SK-N-SH (cell line): ENCODE data around the gene ALPK3. TPM values are rescaled to one million over a fixed set of nuclear protein-coding genes. Genes with fewer than 3 reads are reported as not detected.
A peak's percentile ranks its signal among the peaks of the same experiment; 100 is the strongest.

Source experiments
- CTCF ChIA-PET: fragments of 300-600, 350-600 bp; formaldehyde crosslinking; extraction: SDS; loops from one replicate; lab custom pipeline; 2021; lab: Yijun Ruan, JAX
- POLR2A ChIA-PET: fragments of 350-600 bp; sonication (Branson Sonifier 250); formaldehyde crosslinking; extraction: SDS; loops from one replicate; lab custom pipeline; 2020; ENCODE audit warnings: antibody characterized with exemption, inconsistent platforms; lab: Yijun Ruan, JAX
- DNase-seq: peaks from one replicate; pipeline ENCODE4 v3.0.0; 2012
- H2AFZ ChIP-seq: fragments of 200-600 bp; sonication (generic); 2 replicates; pipeline ENCODE4 v1.8.1; 2016; ENCODE audit warnings: antibody characterized with exemption, mild to moderate bottlenecking, low read depth
- H3F3A ChIP-seq: fragments of 200-600 bp; sonication (generic); replicated peaks from 2 replicates; pipeline ENCODE3; 2016; ENCODE audit warnings: antibody characterized with exemption, mild to moderate bottlenecking; ENCODE audit not compliant: insufficient read depth
- H3K27ac ChIP-seq, 2 experiments: fragments of 200-500 bp in 1 of 2; fragments of 200-600 bp in 1 of 2; sonication (Bioruptor generic) in 1 of 2; sonication (generic), shearing (Covaris generic) in 1 of 2; 2 replicates each; pipeline versions ENCODE4 v1.5.1 to v1.6.1; 2014 to 2016; ENCODE audit warnings: low read depth in 2 of 2, inconsistent platforms in 1 of 2, low read length in 1 of 2, mild to moderate bottlenecking in 1 of 2, mixed read lengths in 1 of 2
- H3K27me3 ChIP-seq: fragments of 200-600 bp; sonication (generic), shearing (Covaris generic); 2 replicates; pipeline ENCODE4 v1.6.1; 2016; ENCODE audit warnings: mixed run types; ENCODE audit not compliant: insufficient read depth
- H3K36me3 ChIP-seq, 2 experiments: fragments of 200-500 bp in 1 of 2; fragments of 200-600 bp in 1 of 2; sonication (Bioruptor generic) in 1 of 2; sonication (generic) in 1 of 2; replicated peaks in 1 of 2; 2 replicates each; pipeline versions ENCODE3 to v1.5.1; 2014 to 2016; ENCODE audit warnings: low read length in 1 of 2, mild to moderate bottlenecking in 1 of 2; ENCODE audit not compliant: insufficient read depth in 2 of 2, control insufficient read depth in 1 of 2
- H3K4me1 ChIP-seq, 2 experiments: fragments of 200-500 bp in 1 of 2; fragments of 200-600 bp in 1 of 2; sonication (Bioruptor generic) in 1 of 2; sonication (generic), shearing (Covaris generic) in 1 of 2; 2 replicates each; pipeline versions ENCODE4 v1.5.1 to v1.6.1; 2014 to 2016; ENCODE audit warnings: low read depth in 1 of 2, low read length in 1 of 2, mixed run types in 1 of 2; ENCODE audit not compliant: insufficient read depth in 2 of 2, control insufficient read depth in 1 of 2
- H3K4me2 ChIP-seq: fragments of 200-600 bp; sonication (generic), shearing (Covaris generic); 2 replicates; pipeline ENCODE4 v1.6.1; 2017; ENCODE audit warnings: mixed run types
- H3K4me3 ChIP-seq, 2 experiments: fragments of 200-500 bp in 1 of 2; fragments of 200-600 bp in 1 of 2; sonication (Bioruptor generic) in 1 of 2; sonication (generic), shearing (Covaris generic) in 1 of 2; 2 replicates each; pipeline versions ENCODE4 v1.5.1 to v1.8.1; 2014 to 2016; ENCODE audit warnings: low read depth in 2 of 2, inconsistent platforms in 1 of 2, low read length in 1 of 2, mild to moderate bottlenecking in 1 of 2, mixed read lengths in 1 of 2, moderate library complexity in 1 of 2
- H3K79me2 ChIP-seq: fragments of 200-600 bp; sonication (generic); 2 replicates; pipeline ENCODE4 v1.8.1; 2017; ENCODE audit warnings: mild to moderate bottlenecking; ENCODE audit not compliant: insufficient read depth
- H3K9ac ChIP-seq: fragments of 200-600 bp; sonication (generic); 2 replicates; pipeline ENCODE4 v1.6.1; 2017; ENCODE audit warnings: mixed run types
- H3K9me2 ChIP-seq: fragments of 200-600 bp; sonication (generic); 2 replicates; pipeline ENCODE4 v1.6.1; 2017; ENCODE audit warnings: mixed run types
- H3K9me3 ChIP-seq: fragments of 200-600 bp; sonication (generic); 2 replicates; pipeline ENCODE4 v1.6.1; 2017; ENCODE audit warnings: mixed run types, mild to moderate bottlenecking, moderate library complexity
- H4K20me1 ChIP-seq: fragments of 200-600 bp; sonication (generic); 2 replicates; pipeline ENCODE4 v1.6.1; 2017; ENCODE audit warnings: mild to moderate bottlenecking, mixed run types; ENCODE audit not compliant: insufficient read depth
- ELF1 ChIP-seq: IDR thresholded peaks from 2 replicates; pipeline ENCODE4 v1.4.0; 2012
- EP300 ChIP-seq, 2 experiments: IDR thresholded peaks; 2 replicates each; pipeline versions ENCODE4 v1.4.0 to v1.6.1; 2012; ENCODE audit warnings: borderline replicate concordance in 1 of 2, low read depth in 1 of 2, low read length in 1 of 2
- FOSL2 ChIP-seq: IDR thresholded peaks from 2 replicates; pipeline ENCODE4 v1.4.0; 2012; ENCODE audit warnings: low read depth, mild to moderate bottlenecking, moderate library complexity, borderline replicate concordance
- FOXM1 ChIP-seq: IDR thresholded peaks from 2 replicates; pipeline ENCODE4 v1.4.0; 2012; ENCODE audit warnings: low read depth, mild to moderate bottlenecking
- MEF2A ChIP-seq: IDR thresholded peaks from 2 replicates; pipeline ENCODE4 v1.4.0; 2012; ENCODE audit warnings: low read depth, borderline replicate concordance
- MXI1 ChIP-seq: IDR thresholded peaks from 2 replicates; pipeline ENCODE4 v1.6.1; 2012; ENCODE audit warnings: mild to moderate bottlenecking, low read depth, low read length, improper control_type of control experiment
- NFIC ChIP-seq: IDR thresholded peaks from 2 replicates; pipeline ENCODE4 v1.4.0; 2012; ENCODE audit warnings: borderline replicate concordance
- POLR2AphosphoS5 ChIP-seq: IDR thresholded peaks from 2 replicates; pipeline ENCODE4 v1.6.1; 2012; ENCODE audit warnings: low read depth, low read length
- RCOR1 ChIP-seq: fragments of 150-350 bp; IDR thresholded peaks from 2 replicates; pipeline ENCODE4 v1.6.1; 2017; ENCODE audit warnings: antibody characterized with exemption, low read length
- RFX5 ChIP-seq: IDR thresholded peaks from 2 replicates; pipeline ENCODE4 v1.6.1; 2012; ENCODE audit warnings: mild to moderate bottlenecking, improper control_type of control experiment, low read length
- SIN3A ChIP-seq: IDR thresholded peaks from 2 replicates; pipeline ENCODE4 v1.6.1; 2012; ENCODE audit warnings: low read depth, mild to moderate bottlenecking, low read length, moderate library complexity, borderline replicate concordance
- SMC3 ChIP-seq: IDR thresholded peaks from 2 replicates; pipeline ENCODE4 v1.6.1; 2012; ENCODE audit warnings: low read depth, low read length, improper control_type of control experiment
- TCF12 ChIP-seq: IDR thresholded peaks from 2 replicates; pipeline ENCODE4 v1.4.0; 2012
- YY1 ChIP-seq: IDR thresholded peaks from 2 replicates; pipeline ENCODE4 v1.4.0; 2012; ENCODE audit warnings: low read depth, mild to moderate bottlenecking
- WGBS: methylation state at CpG from one replicate; pipeline ENCODE4 v1.1.6; 2017; ENCODE audit warnings: low lambda C conversion rate; 5-methylcytosine and 5-hydroxymethylcytosine counted together
- polyA plus RNA-seq, 3 experiments: library from polyadenylated mRNA; depleted of rRNA; stranded (reverse); fragments of >200 nt; gene quantifications; 2 replicates each; pipeline ENCODE4 v1.2.3, GENCODE V29; 2012
- TF ChIP-seq, protein P1 (sequence below): fragments of 150-350 bp; IDR thresholded peaks from 2 replicates; pipeline ENCODE4 v1.6.1; 2016; ENCODE audit warnings: mild to moderate bottlenecking, low read depth, low read length
- TF ChIP-seq, protein P2 (sequence below): IDR thresholded peaks from 2 replicates; pipeline ENCODE4 v1.4.0; 2012; ENCODE audit warnings: low read depth, borderline replicate concordance
- TF ChIP-seq, protein P3 (sequence below): IDR thresholded peaks from 2 replicates; pipeline ENCODE4; 2012
- TF ChIP-seq, protein P4 (sequence below): fragments of 150-350 bp; IDR thresholded peaks from 2 replicates; pipeline ENCODE4 v1.6.1; 2017; ENCODE audit warnings: antibody characterized with exemption, low read length, low read depth, borderline replicate concordance
- TF ChIP-seq, protein P5 (sequence below): IDR thresholded peaks from 2 replicates; pipeline ENCODE4 v1.4.0; 2012; ENCODE audit warnings: low read depth
- TF ChIP-seq, protein P6 (sequence below): fragments of 200-600 bp; sonication (generic); IDR thresholded peaks from 2 replicates; pipeline ENCODE4 v1.6.1; 2017; ENCODE audit warnings: antibody characterized with exemption, mild to moderate bottlenecking, moderate library complexity

ALPK3 gene
- polyA plus RNA-seq, 1 of the 3 experiments (the other 2 are of a cell fraction) = 0.16 TPM

DNA sequence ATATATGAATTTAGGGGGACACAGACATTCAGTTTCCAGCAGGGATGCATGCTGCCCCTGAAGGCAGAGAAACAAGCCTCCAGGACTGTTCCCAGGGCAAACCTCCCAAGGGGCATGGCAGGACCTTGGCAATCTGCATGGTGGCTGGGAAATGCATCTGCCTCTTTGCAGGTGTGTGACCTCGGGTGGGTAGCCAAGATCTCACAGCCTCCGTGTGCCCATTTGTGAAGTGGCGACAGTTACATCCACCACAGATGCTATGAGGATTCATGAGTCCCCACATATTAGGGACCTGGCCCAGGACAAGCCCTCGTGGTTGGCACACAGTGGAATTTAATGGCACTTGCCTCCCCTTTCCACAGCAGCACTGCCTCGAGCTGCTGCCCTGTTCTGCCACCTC lies 97.2 kb downstream of the ALPK3 start:
- H3F3A ChIP-seq = peaks cover 22% of the 10 kb centered on the region
- no peaks in the 10 kb centered on the region for H3K9me2 ChIP-seq
- no peaks in the 10 kb centered on the region for H3K79me2 ChIP-seq
- DNase-seq = no peak
- CTCF ChIA-PET = interaction anchor here (0.5 to 2.7 kb wide), 3 partner anchors 14 to 344 kb away, joined by 3 to 17 read pairs (median 4); no protein-coding TSS in a partner anchor
- H3K9ac ChIP-seq = peak overlapping the region; percentile 57; the same call in 1 of the 2 replicates
- H3K27me3 ChIP-seq = no peaks in the 10 kb centered on the region
- peak overlapping the region; percentile 79 for H2AFZ ChIP-seq
- no peaks in the 10 kb centered on the region for H3K36me3 ChIP-seq
- no peak overlapping the region for H3K4me3 ChIP-seq
- peak overlapping the region; percentile 71 to 89 for H3K27ac ChIP-seq
- H3K4me2 ChIP-seq = peak overlapping the region; percentile 35; the same call in 1 of the 2 replicates
- POLR2A ChIA-PET = interaction anchor here (0.7 to 1.7 kb wide), 5 partner anchors 12 to 344 kb away, joined by 3 to 11 read pairs (median 3); partner anchors contain the start of gene SEC11A
- no peaks in the 10 kb centered on the region for H3K9me3 ChIP-seq
- no peak for TF ChIP-seq SMC3
- peaks cover 38 to 46% of the 10 kb centered on the region in 2 experiments; a peak in 3 of 4 replicates for H3K4me1 ChIP-seq
- WGBS = no CpG with 5 or more reads among the region's 5 CpGs
- no peaks in the 10 kb centered on the region for H4K20me1 ChIP-seq

DNA sequence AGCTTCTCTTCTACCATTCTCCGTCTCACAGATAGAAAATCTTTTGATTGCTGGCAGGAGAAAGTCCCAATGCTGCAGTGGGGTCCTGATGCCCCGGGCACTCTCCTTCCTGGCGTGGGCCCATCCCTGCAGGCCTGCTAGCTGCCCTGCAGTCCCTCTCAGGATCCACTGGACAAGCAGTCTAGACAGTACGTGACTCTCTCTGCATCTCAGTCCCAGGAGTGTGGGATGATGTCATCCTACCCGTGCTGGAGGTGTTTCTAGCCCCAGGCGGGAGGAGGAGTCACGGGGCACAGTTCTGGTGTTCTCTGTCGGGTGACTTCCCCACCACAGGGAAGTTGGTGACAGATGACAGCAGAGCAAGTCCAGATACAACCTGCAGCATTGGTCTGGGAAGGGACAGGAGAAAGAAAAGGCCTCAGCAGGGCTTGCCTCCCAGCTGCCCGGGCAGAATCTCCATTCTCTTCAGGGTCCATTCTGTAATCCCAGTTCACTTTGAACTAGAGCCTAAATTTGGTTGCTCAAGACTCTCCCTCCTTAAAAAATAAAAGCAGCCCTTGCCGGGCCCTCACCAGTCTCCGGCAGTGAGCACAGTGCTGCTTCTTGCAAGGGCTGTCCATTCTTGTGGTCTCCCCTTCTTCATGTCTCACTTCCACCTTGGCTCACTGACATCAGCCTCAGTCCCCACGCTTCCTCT lies 97.9 kb downstream of the ALPK3 start:
- peaks cover 22% of the 10 kb centered on the region for H3F3A ChIP-seq
- peak; percentile 90 for DNase-seq
- TF ChIP-seq NFIC = no peak
- no peak for TF ChIP-seq FOSL2
- no peak; the same call in 1 of the 2 replicates for TF ChIP-seq POLR2AphosphoS5
- TF ChIP-seq SIN3A = no peak
- TF ChIP-seq FOXM1 = no peak
- no peak for TF ChIP-seq MEF2A
- TF ChIP-seq, protein P1, sequence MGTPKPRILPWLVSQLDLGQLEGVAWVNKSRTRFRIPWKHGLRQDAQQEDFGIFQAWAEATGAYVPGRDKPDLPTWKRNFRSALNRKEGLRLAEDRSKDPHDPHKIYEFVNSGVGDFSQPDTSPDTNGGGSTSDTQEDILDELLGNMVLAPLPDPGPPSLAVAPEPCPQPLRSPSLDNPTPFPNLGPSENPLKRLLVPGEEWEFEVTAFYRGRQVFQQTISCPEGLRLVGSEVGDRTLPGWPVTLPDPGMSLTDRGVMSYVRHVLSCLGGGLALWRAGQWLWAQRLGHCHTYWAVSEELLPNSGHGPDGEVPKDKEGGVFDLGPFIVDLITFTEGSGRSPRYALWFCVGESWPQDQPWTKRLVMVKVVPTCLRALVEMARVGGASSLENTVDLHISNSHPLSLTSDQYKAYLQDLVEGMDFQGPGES = no peak
- TF ChIP-seq RFX5 = peak; percentile 96
- TF ChIP-seq, protein P2, sequence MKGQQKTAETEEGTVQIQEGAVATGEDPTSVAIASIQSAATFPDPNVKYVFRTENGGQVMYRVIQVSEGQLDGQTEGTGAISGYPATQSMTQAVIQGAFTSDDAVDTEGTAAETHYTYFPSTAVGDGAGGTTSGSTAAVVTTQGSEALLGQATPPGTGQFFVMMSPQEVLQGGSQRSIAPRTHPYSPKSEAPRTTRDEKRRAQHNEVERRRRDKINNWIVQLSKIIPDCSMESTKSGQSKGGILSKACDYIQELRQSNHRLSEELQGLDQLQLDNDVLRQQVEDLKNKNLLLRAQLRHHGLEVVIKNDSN = no peak
- TF ChIP-seq, protein P3, sequence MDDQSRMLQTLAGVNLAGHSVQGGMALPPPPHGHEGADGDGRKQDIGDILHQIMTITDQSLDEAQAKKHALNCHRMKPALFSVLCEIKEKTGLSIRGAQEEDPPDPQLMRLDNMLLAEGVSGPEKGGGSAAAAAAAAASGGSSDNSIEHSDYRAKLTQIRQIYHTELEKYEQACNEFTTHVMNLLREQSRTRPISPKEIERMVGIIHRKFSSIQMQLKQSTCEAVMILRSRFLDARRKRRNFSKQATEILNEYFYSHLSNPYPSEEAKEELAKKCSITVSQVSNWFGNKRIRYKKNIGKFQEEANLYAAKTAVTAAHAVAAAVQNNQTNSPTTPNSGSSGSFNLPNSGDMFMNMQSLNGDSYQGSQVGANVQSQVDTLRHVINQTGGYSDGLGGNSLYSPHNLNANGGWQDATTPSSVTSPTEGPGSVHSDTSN = no peak
- TF ChIP-seq, protein P4, sequence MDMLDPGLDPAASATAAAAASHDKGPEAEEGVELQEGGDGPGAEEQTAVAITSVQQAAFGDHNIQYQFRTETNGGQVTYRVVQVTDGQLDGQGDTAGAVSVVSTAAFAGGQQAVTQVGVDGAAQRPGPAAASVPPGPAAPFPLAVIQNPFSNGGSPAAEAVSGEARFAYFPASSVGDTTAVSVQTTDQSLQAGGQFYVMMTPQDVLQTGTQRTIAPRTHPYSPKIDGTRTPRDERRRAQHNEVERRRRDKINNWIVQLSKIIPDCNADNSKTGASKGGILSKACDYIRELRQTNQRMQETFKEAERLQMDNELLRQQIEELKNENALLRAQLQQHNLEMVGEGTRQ = no peak; the same call in 1 of the 2 replicates
- peak; percentile 80 for TF ChIP-seq MXI1
- peak in 1 of 2 experiments; percentile 76; a peak in 2 of 4 replicates for TF ChIP-seq EP300 (IDR thresholded peaks at IDR 0.05; ENCODE audit: borderline replicate concordance in 1 of 2, low read depth in 1 of 2, low read length in 1 of 2)
- TF ChIP-seq, protein P5, sequence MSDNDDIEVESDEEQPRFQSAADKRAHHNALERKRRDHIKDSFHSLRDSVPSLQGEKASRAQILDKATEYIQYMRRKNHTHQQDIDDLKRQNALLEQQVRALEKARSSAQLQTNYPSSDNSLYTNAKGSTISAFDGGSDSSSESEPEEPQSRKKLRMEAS = 0 out of 2 replicates have a peak, but pooled peaks have one; percentile 60
- no peak for TF ChIP-seq ELF1
- peak; percentile 58; the same call in 1 of the 2 replicates for TF ChIP-seq RCOR1
- TF ChIP-seq TCF12 = no peak
- TF ChIP-seq YY1 = no peak
- TF ChIP-seq, protein P6, sequence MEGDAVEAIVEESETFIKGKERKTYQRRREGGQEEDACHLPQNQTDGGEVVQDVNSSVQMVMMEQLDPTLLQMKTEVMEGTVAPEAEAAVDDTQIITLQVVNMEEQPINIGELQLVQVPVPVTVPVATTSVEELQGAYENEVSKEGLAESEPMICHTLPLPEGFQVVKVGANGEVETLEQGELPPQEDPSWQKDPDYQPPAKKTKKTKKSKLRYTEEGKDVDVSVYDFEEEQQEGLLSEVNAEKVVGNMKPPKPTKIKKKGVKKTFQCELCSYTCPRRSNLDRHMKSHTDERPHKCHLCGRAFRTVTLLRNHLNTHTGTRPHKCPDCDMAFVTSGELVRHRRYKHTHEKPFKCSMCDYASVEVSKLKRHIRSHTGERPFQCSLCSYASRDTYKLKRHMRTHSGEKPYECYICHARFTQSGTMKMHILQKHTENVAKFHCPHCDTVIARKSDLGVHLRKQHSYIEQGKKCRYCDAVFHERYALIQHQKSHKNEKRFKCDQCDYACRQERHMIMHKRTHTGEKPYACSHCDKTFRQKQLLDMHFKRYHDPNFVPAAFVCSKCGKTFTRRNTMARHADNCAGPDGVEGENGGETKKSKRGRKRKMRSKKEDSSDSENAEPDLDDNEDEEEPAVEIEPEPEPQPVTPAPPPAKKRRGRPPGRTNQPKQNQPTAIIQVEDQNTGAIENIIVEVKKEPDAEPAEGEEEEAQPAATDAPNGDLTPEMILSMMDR = no peak

More for the DNA sequence above, 97.9 kb downstream of the ALPK3 start:
- Histone ChIP-seq H3K27me3 (no peaks in the 10 kb centered on the region), H3K9me2 (no peaks in the 10 kb centered on the region), H3K4me3 (no peak overlapping the region), H3K9me3 (no peaks in the 10 kb centered on the region), H3K4me2 (peak overlapping the region; percentile 35; the same call in 1 of the 2 replicates), H4K20me1 (no peaks in the 10 kb centered on the region), H3K4me1 (peaks cover 38 to 42% of the 10 kb centered on the region in 2 experiments; a peak in 3 of 4 replicates), H3K9ac (peak overlapping the region; percentile 57; the same call in 1 of the 2 replicates), H3K36me3 (no peaks in the 10 kb centered on the region), H3K79me2 (no peaks in the 10 kb centered on the region), H3K27ac (peak overlapping the region; percentile 71 to 89), H2AFZ (peak overlapping the region; percentile 79)
- ChIA-PET CTCF (interaction anchor here (0.5 to 2.7 kb wide), 3 partner anchors 13 to 344 kb away, joined by 3 to 17 read pairs (median 4); no protein-coding TSS in a partner anchor), POLR2A (interaction anchor here (0.7 to 1.7 kb wide), 7 partner anchors 11 to 344 kb away, joined by 3 to 11 read pairs (median 3); partner anchors contain the start of genes SEC11A and WDR73)
- WGBS = 33% methylated on average over 12 of the region's 12 CpGs
